ENCODE measurements around the gene TTC28. TPM values are rescaled to one million over a fixed set of nuclear protein-coding genes. Genes with fewer than 3 reads are reported as not detected.

TTC28 gene
- total RNA-seq, 4 donors from 2014 or later: 35.1 to 138 (median 50.8) TPM

DNA sequence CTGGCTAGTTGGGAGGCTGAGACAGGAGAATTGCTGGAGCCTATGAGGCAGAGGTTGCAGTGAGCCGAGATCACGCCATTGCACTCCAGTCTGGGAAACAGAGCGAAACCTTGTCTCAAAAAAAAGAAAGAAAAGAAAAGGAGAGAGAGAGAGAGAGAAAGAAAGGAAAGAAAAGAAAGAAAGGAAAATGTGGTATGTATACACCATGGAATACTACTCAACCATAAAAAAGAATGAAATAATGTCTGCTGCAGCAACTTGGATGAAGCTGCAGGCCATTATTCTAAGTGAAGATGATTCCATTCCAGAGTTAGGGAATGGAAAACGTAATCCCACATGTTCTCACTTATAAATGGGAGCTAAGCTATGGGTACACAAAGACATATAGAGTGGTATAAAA lies 30.8 kb downstream of the TTC28 start:
- 96 to 100% methylated on average over 4 of the region's 4 CpGs for WGBS, 2 donors (ENCODE audit: low coverage in 1 of 2)
- Histone ChIP-seq H3K36me3 (no peaks in the 10 kb centered on the region), H3K27me3 (no peaks in the 10 kb centered on the region), H3K4me1 (no peaks in the 10 kb centered on the region), H3K9me3 (no peaks in the 10 kb centered on the region), H3K27ac (no peak overlapping the region), H3K4me3 (no peak overlapping the region)
- ATAC-seq: no peak
- TF ChIP-seq EP300 (IDR thresholded peaks at IDR 0.05) (no peak), CTCF (IDR thresholded peaks at IDR 0.05) (no peak), POLR2AphosphoS5 (IDR thresholded peaks at IDR 0.05) (no peak), POLR2A (IDR thresholded peaks at IDR 0.05) (no peak)

GRCh38 chr22:28647216-28647615 lies 32.4 kb downstream of the TTC28 start:
- no peaks in the 10 kb centered on the region for H3K27me3 ChIP-seq
- H3K9me3 ChIP-seq: no peaks in the 10 kb centered on the region
- 100% methylated on average over 3 of the region's 3 CpGs; no CpG with 5 or more reads in 1 of the 2 donors for WGBS, 2 donors (ENCODE audit: low coverage in 1 of 2)
- ATAC-seq: no peak
- H3K4me1 ChIP-seq: no peaks in the 10 kb centered on the region
- no peak overlapping the region for H3K4me3 ChIP-seq
- no peak overlapping the region for H3K27ac ChIP-seq
- no peaks in the 10 kb centered on the region for H3K36me3 ChIP-seq
- no peak for TF ChIP-seq EP300 (IDR thresholded peaks at IDR 0.05)
- no peak for TF ChIP-seq POLR2AphosphoS5 (IDR thresholded peaks at IDR 0.05)
- no peak for TF ChIP-seq POLR2A (IDR thresholded peaks at IDR 0.05)
- no peak for TF ChIP-seq CTCF (IDR thresholded peaks at IDR 0.05)

DNA sequence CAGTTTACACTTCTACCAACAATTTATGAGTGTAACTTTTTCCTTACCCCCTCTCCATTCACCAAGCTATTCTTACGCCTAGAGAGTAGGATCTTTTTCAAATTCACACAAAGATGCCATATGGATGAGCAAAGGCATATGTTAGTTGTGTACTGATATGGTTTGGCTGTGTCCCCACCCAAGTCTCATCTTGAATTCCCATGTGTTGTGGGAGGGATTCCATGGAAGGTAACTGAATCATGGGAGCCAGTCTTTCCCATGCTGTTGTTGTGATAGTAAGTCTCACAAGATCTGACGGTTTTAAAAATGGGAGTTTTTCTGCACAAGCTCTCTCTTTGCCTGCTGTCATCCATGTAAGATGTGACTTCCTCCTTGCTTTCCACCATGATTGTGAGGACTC lies 40.3 kb downstream of the TTC28 start:
- no peak for ATAC-seq
- no peak for TF ChIP-seq POLR2AphosphoS5 (IDR thresholded peaks at IDR 0.05)
- TF ChIP-seq EP300 (IDR thresholded peaks at IDR 0.05): no peak
- no peak for TF ChIP-seq POLR2A (IDR thresholded peaks at IDR 0.05)
- no peak for TF ChIP-seq CTCF (IDR thresholded peaks at IDR 0.05)
- Histone ChIP-seq H3K9me3 (no peaks in the 10 kb centered on the region), H3K27ac (no peak overlapping the region), H3K4me1 (no peaks in the 10 kb centered on the region), H3K27me3 (no peaks in the 10 kb centered on the region), H3K36me3 (no peaks in the 10 kb centered on the region), H3K4me3 (no peak overlapping the region)
- WGBS, 2 donors (ENCODE audit: low coverage in 1 of 2): 93 to 100% methylated on average over 1 of the region's 2 CpGs

- TF ChIP-seq POLR2AphosphoS5 (IDR thresholded peaks at IDR 0.05): no peak
- TF ChIP-seq CTCF (IDR thresholded peaks at IDR 0.05): no peak
- no peak for TF ChIP-seq POLR2A (IDR thresholded peaks at IDR 0.05)
- no peak for TF ChIP-seq EP300 (IDR thresholded peaks at IDR 0.05)
- ATAC-seq: no peak
These were observed 42.4 kb downstream of the TTC28 start for GRCh38 chr22:28637225-28637624.

DNA sequence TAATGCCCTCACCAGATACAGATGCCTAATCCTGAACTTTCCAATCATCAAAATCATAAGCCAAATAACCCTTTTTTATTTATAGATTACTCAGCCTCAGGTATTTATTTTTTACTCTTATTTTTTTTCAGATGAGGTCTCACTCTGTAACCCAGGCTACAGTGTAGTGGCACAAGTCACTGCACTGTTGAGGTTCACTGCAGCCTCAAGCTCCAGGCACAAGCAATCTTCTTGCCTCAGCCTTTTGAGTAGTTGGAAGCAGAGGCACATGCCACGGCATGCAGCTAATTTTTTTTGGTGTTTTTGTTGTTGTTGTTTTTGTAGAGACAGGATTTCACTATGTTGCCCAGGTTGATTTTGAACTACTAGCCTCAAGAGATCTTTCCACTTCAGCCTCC lies 49.5 kb downstream of the TTC28 start:
- ATAC-seq: no peak

More at GRCh38 chr22:28637225-28637624, 42.4 kb downstream of the TTC28 start:
- Histone ChIP-seq H3K4me1 (no peaks in the 10 kb centered on the region), H3K9me3 (no peaks in the 10 kb centered on the region), H3K27me3 (no peaks in the 10 kb centered on the region), H3K4me3 (no peak overlapping the region), H3K27ac (no peak overlapping the region), H3K36me3 (no peaks in the 10 kb centered on the region)
- 93 to 94% methylated on average over 3 to 6 of the region's 8 CpGs for WGBS, 2 donors (ENCODE audit: low coverage in 1 of 2)

More for the DNA sequence above, 49.5 kb downstream of the TTC28 start:
- Histone ChIP-seq H3K4me3 (no peak overlapping the region), H3K27me3 (no peaks in the 10 kb centered on the region), H3K4me1 (no peaks in the 10 kb centered on the region), H3K9me3 (no peaks in the 10 kb centered on the region), H3K27ac (no peak overlapping the region), H3K36me3 (peaks cover 0 to 9% of the 10 kb centered on the region in 2 donors)
- 100% methylated on average over 1 of the region's 1 CpG; no CpG with 5 or more reads in 1 of the 2 donors for WGBS, 2 donors (ENCODE audit: low coverage in 1 of 2)
- TF ChIP-seq POLR2AphosphoS5 (IDR thresholded peaks at IDR 0.05): no peak

All from gastroesophageal sphincter (tissue), 4 donors.